IMR-90 (cell line): ENCODE measurements around the gene ABI3BP.

Experiments used
- CTCF ChIP-seq: conservative IDR thresholded peaks from 2 replicates; pipeline ENCODE4 v1.5.1; 2012; ENCODE audit warnings: mild to moderate bottlenecking, low read depth, low read length, improper control_type of control experiment
- POLR2A ChIP-seq: IDR thresholded peaks from 2 replicates; pipeline ENCODE4 v1.6.1; 2012; ENCODE audit warnings: mild to moderate bottlenecking, low read depth, low read length

DNA sequence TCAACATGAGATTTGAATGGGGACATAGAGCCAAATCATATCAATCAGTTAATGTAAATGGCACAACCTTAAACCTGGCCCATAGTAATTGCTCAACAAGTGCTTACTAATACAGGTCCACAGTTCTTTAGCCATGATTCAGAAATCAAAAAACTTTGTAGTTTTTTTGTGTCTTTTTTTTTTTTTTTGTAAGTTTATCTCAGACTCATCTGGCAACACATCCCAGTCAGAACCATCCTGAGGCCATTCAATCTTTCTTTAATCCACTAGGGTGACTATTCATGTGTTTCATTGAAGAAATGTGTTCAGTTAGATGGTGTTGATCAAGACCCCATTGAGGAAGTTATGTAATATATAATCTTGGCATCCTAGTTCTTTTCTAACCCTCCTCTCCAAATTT is 65.4 kb downstream of the ABI3BP start:
- TF ChIP-seq CTCF (no peak), POLR2A (no peak)
